ENCODE results near the gene CPTP. TPM values are rescaled to one million over a fixed set of nuclear protein-coding genes. Genes with fewer than 3 reads are reported as not detected.

CPTP gene
- total and polyA plus RNA-seq, 10 of the 15 experiments (the other 5 are each of a cell fraction or from before 2014, with no cell fraction given): 0.06 to 24.3 (median 10.0) TPM

GRCh38 chr1:1324524-1325287 is at the start of gene CPTP, which contains the start of gene INTS11 (continued):
- TF ChIP-seq SMC3 (IDR thresholded peaks at IDR 0.05; ENCODE audit: borderline replicate concordance, low read length) (no peak), HDGF (IDR thresholded peaks at IDR 0.05) (no peak), ZBTB33 (IDR thresholded peaks at IDR 0.05) (no peak), POLR2AphosphoS2 (IDR thresholded peaks at IDR 0.05; ENCODE audit: low read depth, low read length) (peak; percentile 81), FOS (IDR thresholded peaks at IDR 0.05; ENCODE audit: borderline replicate concordance, extremely low read depth, insufficient read length) (peak; percentile 11), NFIC (IDR thresholded peaks at IDR 0.05; ENCODE audit: low read depth, low read length) (no peak), NFYB (IDR thresholded peaks at IDR 0.05; ENCODE audit: insufficient read depth, low read depth, low read length) (peak; percentile 83), NFXL1 (IDR thresholded peaks at IDR 0.05; ENCODE audit: borderline replicate concordance) (no peak), MYB (IDR thresholded peaks at IDR 0.05; ENCODE audit: borderline replicate concordance, low read depth, low read length) (no peak), DPF2 (IDR thresholded peaks at IDR 0.05) (no peak), ZBED1 (IDR thresholded peaks at IDR 0.05; ENCODE audit: borderline replicate concordance) (no peak), ZNF24 (IDR thresholded peaks at IDR 0.05) (no peak), BCLAF1 (IDR thresholded peaks at IDR 0.05) (no peak), MXI1 (IDR thresholded peaks at IDR 0.05; ENCODE audit: low read depth, low read length) (no peak; the same call in 1 of the 2 replicates), ZNF207 (IDR thresholded peaks at IDR 0.05; ENCODE audit: borderline replicate concordance) (no peak), PKNOX1 (IDR thresholded peaks at IDR 0.05) (no peak), YY1 (IDR thresholded peaks at IDR 0.05; ENCODE audit: low read depth, low read length) (no peak), ZBTB4 (CRISPR knock-in tag; IDR thresholded peaks at IDR 0.05) (no peak), NRF1 (conservative IDR thresholded peaks at IDR 0.05; ENCODE audit: low read depth, low read length) (peak; percentile 83), ZNF622 (IDR thresholded peaks at IDR 0.05) (no peak)

Measured in GM12878 (cell line).